Measurements from ENCODE around the gene RNF2.

- TF ChIP-seq CTCF (IDR thresholded peaks at IDR 0.05) (no peak), EP300 (IDR thresholded peaks at IDR 0.05) (no peak), POLR2AphosphoS5 (IDR thresholded peaks at IDR 0.05) (no peak), POLR2A (IDR thresholded peaks at IDR 0.05) (no peak)
Observed at GRCh38 chr1:185111873-185112272, 66.5 kb downstream of the RNF2 start.

Data from sigmoid colon (tissue), 4 donors.